Spleen (tissue), 11 donors: ENCODE measurements around the gene PPP1R16B. TPM values are rescaled to one million over a fixed set of nuclear protein-coding genes. Genes with fewer than 3 reads are reported as not detected.

Source experiments
- DNase-seq: peaks from one replicate; pipeline ENCODE4 v3.0.0-alpha.2; 2020
- H3K27ac ChIP-seq, 8 donors: fragments of 200-600 bp; sonication (generic) in 7 of 8; 1 replicate in 4 of 8; 2 replicates in 4 of 8; pipeline versions ENCODE4 v1.5.0 to v1.8.0; 2016 to 2021; ENCODE audit warnings: inconsistent platforms in 4 of 8, mild to moderate bottlenecking in 4 of 8, moderate library complexity in 1 of 8
- H3K27me3 ChIP-seq, 7 donors: fragments of 200-600 bp; sonication (generic) in 6 of 7; replicated peaks in 1 of 7; 1 replicate in 4 of 7; 2 replicates in 3 of 7; pipeline versions ENCODE4 v1.5.0 to v1.8.0; 2016 to 2021; ENCODE audit warnings: inconsistent platforms in 3 of 7, mild to moderate bottlenecking in 1 of 7
- H3K36me3 ChIP-seq, 6 donors: fragments of 200-600 bp; sonication (generic) in 5 of 6; 1 replicate in 4 of 6; 2 replicates in 2 of 6; pipeline versions ENCODE4 v1.5.0 to v1.8.0; 2016 to 2021; ENCODE audit warnings: inconsistent platforms in 2 of 6
- H3K4me1 ChIP-seq, 6 donors: fragments of 200-600 bp; sonication (generic) in 5 of 6; 1 replicate in 3 of 6; 2 replicates in 3 of 6; pipeline versions ENCODE4 v1.5.0 to v1.8.0; 2016 to 2021; ENCODE audit warnings: inconsistent platforms in 3 of 6
- H3K4me3 ChIP-seq, 8 donors: fragments of 200-600 bp; sonication (generic) in 7 of 8; 1 replicate in 4 of 8; 2 replicates in 4 of 8; pipeline versions ENCODE4 v1.5.0 to v1.8.0; 2016 to 2021; ENCODE audit warnings: inconsistent platforms in 4 of 8, mild to moderate bottlenecking in 4 of 8, moderate library complexity in 2 of 8
- H3K9me3 ChIP-seq, 8 donors: fragments of 200-600 bp; sonication (generic) in 7 of 8; 1 replicate in 4 of 8; 2 replicates in 4 of 8; pipeline versions ENCODE4 v1.5.0 to v1.8.0; 2016 to 2021; ENCODE audit warnings: inconsistent platforms in 4 of 8
- POLR2A ChIP-seq, 3 donors: fragments of 450-650 bp; IDR thresholded peaks; one replicate each; pipeline ENCODE4 v1.5.1; 2017; ENCODE audit warnings: antibody characterized with exemption in 3 of 3, mild to moderate bottlenecking in 1 of 3
- POLR2AphosphoS5 ChIP-seq, 3 donors: sonication (generic); formaldehyde crosslinking; IDR thresholded peaks; one replicate each; pipeline ENCODE4 v1.5.1; 2017; ENCODE audit warnings: antibody characterized with exemption in 3 of 3
- WGBS, 5 donors: extraction: QIAGEN DNeasy Blood & Tissue Kit in 3 of 5; methylation state at CpG; one replicate each; pipeline versions ENCODE4 v1.1.5 to v1.1.7; 2013 to 2018; 5-methylcytosine and 5-hydroxymethylcytosine counted together
- intact Hi-C: fragments of 100-400 bp; cut with DNase I; formaldehyde crosslinking; loops from one replicate; pipeline ENCODE4 v1.15.0; 2023; ENCODE audit warnings: low total_unique reads
- polyA plus RNA-seq, 3 donors: library from polyadenylated mRNA; stranded (reverse); fragments of 200-250 nt; gene quantifications; one replicate each; pipeline ENCODE4 v1.2.1, GENCODE V29; 2013
- total RNA-seq, 7 donors: library from RNA; depleted of rRNA in 3 of 7; stranded (reverse); fragments of >200 nt in 3 of 7; fragmentation: NEBNext Ultra II Directional in 4 of 7; extraction: Animal tissue kit (Norgen Biotek cat#: 25700) in 4 of 7; gene quantifications; one replicate each; pipeline versions ENCODE4 v1.1.0 to v1.2.1, GENCODE V29; 2016 to 2021
- TF ChIP-seq, protein P1 (sequence below), 11 experiments: fragments of 200-600 bp in 7 of 11; fragments of 450-650 bp in 4 of 11; sonication (generic) in 4 of 11; IDR thresholded peaks in 8 of 11; conservative IDR thresholded peaks in 3 of 11; 1 replicate in 7 of 11; 2 replicates in 4 of 11; pipeline versions ENCODE4 v1.4.0 to v1.8.0; 2016 to 2021; ENCODE audit warnings: antibody characterized with exemption in 11 of 11, inconsistent platforms in 4 of 11, mild to moderate bottlenecking in 1 of 11
- donor health status: healthy with polysubstance abuse.
- donor health status: DM: no; HTN: no; CAD: no; lungs with moderate emphysema.
- donor health status: DM: no; HTN: no; CAD: no.
- donor health status: Bipolar disorder and iron deficiency.
- donor health status: healthy.
- donor health status: DM: no; HTN: no; CAD: no.
- donor health status: DM: yes; HTN: yes; CAD: no.

The PPP1R16B gene
- total and polyA plus RNA-seq, 10 donors, result 16.0 to 66.0 (median 43.1) TPM

DNA sequence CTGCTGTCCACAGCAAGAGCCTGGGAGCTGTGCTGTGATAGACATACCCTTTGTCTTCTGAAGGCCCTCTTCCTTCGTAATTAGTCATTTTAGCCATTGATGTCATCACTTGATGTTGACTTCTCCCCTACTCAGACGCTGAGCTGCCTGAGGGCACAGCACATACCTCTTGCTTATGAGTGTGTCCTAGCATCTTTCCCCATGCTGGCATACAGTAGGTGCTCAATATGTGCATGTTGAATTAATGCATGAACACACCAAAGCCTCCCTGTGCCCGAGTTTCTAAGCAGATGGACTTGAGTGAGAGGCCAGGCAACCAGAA lies 85.0 kb downstream of the PPP1R16B start:
- DNase-seq, result no peak
- Histone ChIP-seq H3K4me1 (peaks cover 10 to 86% (median 35%) of the 10 kb centered on the region in 6 donors), H3K36me3 (peaks cover 0 to 45% (median 5%) of the 10 kb centered on the region in 6 donors), H3K27ac (peak overlapping the region in 4 of 8 donors; percentile 18 to 81 (median 41)), H3K27me3 (no peaks in the 10 kb centered on the region), H3K9me3 (no peaks in the 10 kb centered on the region), H3K4me3 (no peak overlapping the region)
- intact Hi-C loops, result loop anchor here (5.0 to 10.0 kb wide), 3 partner anchors 83 to 243 kb away; partner anchors contain the start of gene PPP1R16B
- WGBS, 5 donors, result 68 to 92% (median 73%) methylated on average over 3 of the region's 3 CpGs
- TF ChIP-seq, protein P1, sequence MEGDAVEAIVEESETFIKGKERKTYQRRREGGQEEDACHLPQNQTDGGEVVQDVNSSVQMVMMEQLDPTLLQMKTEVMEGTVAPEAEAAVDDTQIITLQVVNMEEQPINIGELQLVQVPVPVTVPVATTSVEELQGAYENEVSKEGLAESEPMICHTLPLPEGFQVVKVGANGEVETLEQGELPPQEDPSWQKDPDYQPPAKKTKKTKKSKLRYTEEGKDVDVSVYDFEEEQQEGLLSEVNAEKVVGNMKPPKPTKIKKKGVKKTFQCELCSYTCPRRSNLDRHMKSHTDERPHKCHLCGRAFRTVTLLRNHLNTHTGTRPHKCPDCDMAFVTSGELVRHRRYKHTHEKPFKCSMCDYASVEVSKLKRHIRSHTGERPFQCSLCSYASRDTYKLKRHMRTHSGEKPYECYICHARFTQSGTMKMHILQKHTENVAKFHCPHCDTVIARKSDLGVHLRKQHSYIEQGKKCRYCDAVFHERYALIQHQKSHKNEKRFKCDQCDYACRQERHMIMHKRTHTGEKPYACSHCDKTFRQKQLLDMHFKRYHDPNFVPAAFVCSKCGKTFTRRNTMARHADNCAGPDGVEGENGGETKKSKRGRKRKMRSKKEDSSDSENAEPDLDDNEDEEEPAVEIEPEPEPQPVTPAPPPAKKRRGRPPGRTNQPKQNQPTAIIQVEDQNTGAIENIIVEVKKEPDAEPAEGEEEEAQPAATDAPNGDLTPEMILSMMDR (IDR thresholded peaks at IDR 0.05 in 8 of 11, conservative IDR thresholded peaks at IDR 0.05 in 3 of 11), result no peak
- TF ChIP-seq POLR2AphosphoS5 (IDR thresholded peaks at IDR 0.05), result no peak

DNA sequence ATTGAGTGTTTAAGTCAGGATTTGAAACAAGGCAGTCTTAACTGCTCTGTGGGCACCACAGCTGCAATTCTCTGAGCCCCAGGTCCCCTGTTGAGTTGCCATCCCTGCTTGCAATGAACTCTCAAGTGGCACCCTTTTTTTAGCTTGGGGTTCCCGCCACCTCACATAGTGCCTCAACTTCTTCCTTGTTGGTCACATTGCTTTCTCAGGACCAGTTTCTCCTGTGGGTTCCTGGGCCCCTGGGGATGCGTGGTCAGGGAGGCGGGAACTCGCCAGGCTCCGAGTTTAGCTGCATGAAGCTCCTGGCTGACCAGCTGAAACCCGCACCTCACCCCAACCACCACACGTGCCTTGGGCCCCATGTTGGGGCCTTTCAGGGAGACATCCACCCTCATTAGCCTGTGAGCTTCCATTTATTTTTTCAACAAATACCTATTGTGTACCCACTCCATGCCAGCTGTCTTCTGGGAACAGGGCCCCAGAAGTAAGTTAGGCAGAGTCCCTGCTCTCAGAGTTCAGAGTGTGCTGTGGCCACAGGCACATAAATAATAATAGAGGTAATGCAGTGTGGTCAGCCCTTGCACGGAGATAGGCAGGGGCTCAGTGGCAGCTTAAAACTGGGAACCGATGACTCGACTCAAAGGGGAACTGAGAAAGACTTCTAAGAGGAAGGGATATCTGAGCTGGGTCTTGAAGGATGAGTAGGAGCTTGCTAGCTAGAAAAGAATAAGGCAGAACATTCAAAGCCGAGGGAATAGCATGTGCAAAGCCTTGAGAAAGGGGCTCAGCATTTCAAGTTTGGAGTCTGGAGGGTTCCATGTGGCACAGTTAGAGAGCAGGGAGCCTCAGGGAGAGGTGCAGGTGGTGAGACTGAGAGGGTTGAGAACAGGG lies 86.8 kb downstream of the PPP1R16B start:
- H3K9me3 ChIP-seq, result no peaks in the 10 kb centered on the region
- H3K27me3 ChIP-seq, result no peaks in the 10 kb centered on the region
- 62 to 71% (median 65%) methylated on average over 11 of the region's 11 CpGs for WGBS, 5 donors
- H3K4me3 ChIP-seq, result no peak overlapping the region
- intact Hi-C loops, result loop anchor here (5.0 to 10.0 kb wide), 3 partner anchors 85 to 245 kb away; partner anchors contain the start of gene PPP1R16B
- H3K27ac ChIP-seq, result peak overlapping the region in 7 of 8 donors; percentile 13 to 88 (median 77)
- H3K36me3 ChIP-seq, result peaks cover 0 to 61% (median 9%) of the 10 kb centered on the region in 6 donors
- peak in 1 of 3 donors; percentile 5 for TF ChIP-seq POLR2AphosphoS5 (IDR thresholded peaks at IDR 0.05)
- TF ChIP-seq, protein P1 (IDR thresholded peaks at IDR 0.05 in 8 of 11, conservative IDR thresholded peaks at IDR 0.05 in 3 of 11), result no peak
- no peak for TF ChIP-seq POLR2A (IDR thresholded peaks at IDR 0.05)
- H3K4me1 ChIP-seq, result peaks cover 10 to 68% (median 31%) of the 10 kb centered on the region in 6 donors
- DNase-seq, result peak; percentile 69

DNA sequence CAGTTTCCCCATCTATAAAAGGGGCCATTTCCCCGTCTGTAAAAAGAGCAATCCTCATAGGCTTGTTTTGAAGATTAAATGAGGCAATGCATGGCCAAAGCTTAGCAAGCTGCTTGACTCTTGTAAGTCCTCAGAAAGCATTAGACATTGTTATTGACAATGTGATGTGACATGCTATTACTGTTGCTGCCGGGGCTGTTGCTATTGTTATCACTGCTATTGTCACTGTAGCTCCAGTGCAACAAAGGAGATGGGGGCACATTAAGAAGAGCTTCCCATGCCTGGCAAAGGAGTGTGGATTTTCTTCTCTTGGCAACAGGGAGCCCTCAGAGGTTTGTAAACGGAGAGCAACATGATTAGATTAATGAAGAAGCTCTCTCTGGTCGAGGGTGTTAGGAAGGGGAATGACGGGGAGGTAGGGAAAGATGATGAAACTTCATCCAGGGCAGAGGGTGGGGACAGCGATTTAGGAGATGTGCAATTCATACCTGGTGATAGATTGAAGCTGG lies 87.6 kb downstream of the PPP1R16B start:
- DNase-seq, result no peak
- TF ChIP-seq POLR2A (IDR thresholded peaks at IDR 0.05) (no peak), POLR2AphosphoS5 (IDR thresholded peaks at IDR 0.05) (no peak)
- TF ChIP-seq, protein P1 (IDR thresholded peaks at IDR 0.05 in 8 of 11, conservative IDR thresholded peaks at IDR 0.05 in 3 of 11), result no peak
- H3K27me3 ChIP-seq, result no peaks in the 10 kb centered on the region
- peaks cover 0 to 63% (median 11%) of the 10 kb centered on the region in 6 donors for H3K36me3 ChIP-seq
- H3K4me3 ChIP-seq, result peak overlapping the region in 1 of 8 donors; percentile 31
- peaks cover 10 to 60% (median 31%) of the 10 kb centered on the region in 6 donors for H3K4me1 ChIP-seq
- 34 to 64% (median 54%) methylated on average over 6 of the region's 6 CpGs for WGBS, 5 donors
- peak overlapping the region; percentile 13 to 88 (median 74) for H3K27ac ChIP-seq
- H3K9me3 ChIP-seq, result no peaks in the 10 kb centered on the region
- intact Hi-C loops, result loop anchor here (5.0 to 10.0 kb wide), 3 partner anchors 86 to 246 kb away; partner anchors contain the start of gene PPP1R16B
